OCI-M1 (cell line): Measurements from ENCODE around the gene SLC31A2.

Experiments
- DNase-seq: peaks from one replicate; lab custom pipeline; 2025; lab: John Stamatoyannopoulos, UW

The SLC31A2 gene

GRCh38 chr9:113186137-113186755 lies 35.4 kb downstream of the SLC31A2 start:
- no peak for DNase-seq

- DNase-seq, result no peak
Measured at GRCh38 chr9:113187929-113188595, 37.3 kb downstream of the SLC31A2 start.

- DNase-seq, result no peak
Measured at GRCh38 chr9:113192455-113192854, 41.6 kb downstream of the SLC31A2 start.

DNA sequence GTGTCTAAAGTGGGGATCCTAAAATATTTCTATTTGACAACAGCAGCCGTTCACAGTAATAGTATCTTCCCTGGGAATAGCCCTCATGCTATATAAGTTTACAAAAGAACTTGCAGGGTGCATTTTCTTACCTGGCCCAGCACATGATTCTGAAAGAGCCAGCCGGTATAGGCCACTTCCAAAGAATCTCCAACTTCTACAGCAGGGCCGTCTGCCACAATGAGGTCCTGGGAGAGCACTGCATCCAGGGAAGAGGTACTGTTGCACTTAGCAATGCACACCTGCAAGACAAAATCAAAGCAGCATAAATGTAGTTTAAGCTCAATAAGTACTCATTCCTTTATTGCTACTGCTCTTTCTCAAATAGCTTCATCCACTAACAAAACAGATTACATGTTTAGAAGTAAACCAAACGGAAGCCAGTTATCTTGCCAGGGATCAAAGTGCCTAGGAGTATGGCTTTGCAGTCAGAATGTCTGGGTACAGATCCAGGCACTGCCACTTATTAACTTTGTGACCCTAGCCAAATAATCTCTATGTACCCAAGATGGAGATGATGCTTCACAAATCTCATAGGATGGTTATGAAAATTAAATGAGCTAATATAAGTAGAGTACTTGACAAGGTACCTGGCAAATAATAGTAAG lies 49.0 kb downstream of the SLC31A2 start:
- no peak for DNase-seq

DNA sequence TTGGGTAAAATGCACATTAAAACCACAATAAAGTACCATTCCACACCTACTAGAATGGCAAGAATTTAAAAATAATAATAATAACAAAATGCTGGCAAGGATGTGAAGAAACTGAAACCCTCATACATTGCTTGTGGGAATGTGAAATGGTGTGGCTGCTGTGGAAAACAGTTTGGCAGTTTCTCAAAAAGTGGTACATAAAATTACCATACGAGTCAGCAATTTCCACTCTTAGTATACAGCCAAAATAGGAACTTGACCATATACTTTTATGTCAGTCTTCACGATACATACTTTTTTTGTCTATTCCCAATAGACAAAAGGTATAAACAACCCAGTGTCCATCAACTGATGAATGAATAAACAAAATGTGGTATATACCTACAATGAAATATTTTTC lies 54.6 kb downstream of the SLC31A2 start:
- no peak for DNase-seq

- no peak for DNase-seq
Measured at GRCh38 chr9:113205861-113206260, 55.1 kb downstream of the SLC31A2 start.

DNA sequence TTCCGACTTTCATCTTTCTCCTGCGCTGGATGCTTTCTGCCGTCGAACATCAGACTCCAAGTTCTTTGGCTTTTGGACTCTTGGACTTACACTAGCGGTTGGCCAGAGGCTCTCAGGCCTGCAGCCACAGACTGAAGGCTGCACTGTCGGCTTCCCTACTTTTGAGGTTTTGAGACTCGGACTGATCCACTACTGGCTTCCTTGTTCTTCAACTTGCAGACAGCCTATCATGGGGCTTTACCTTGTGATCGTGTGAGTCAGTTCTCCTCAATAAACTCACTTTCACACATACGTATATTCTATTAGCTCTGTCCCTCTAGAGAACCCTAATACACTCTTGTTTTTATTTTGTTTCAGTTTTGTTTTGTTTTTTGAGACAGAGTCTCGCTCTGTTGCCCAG lies 60.0 kb downstream of the SLC31A2 start:
- DNase-seq, result no peak
